GM10266 (cell line): Measurements from ENCODE around the gene ANO2.

Source experiments
- DNase-seq: peaks from one replicate; pipeline ENCODE4 v3.0.0; 2012; ENCODE audit errors: extremely low spot score
- CTCF ChIP-seq: IDR thresholded peaks from 2 replicates; pipeline ENCODE4 v1.5.1; 2012; ENCODE audit warnings: mild to moderate bottlenecking, low read depth; ENCODE audit not compliant: control insufficient read depth, insufficient read depth; ENCODE audit errors: missing control alignments

ANO2 gene

GRCh38 chr12:5581019-5581418, 364.0 kb downstream of the ANO2 start:
- TF ChIP-seq CTCF, result no peak
- DNase-seq, result no peak

- no peak for TF ChIP-seq CTCF
Measured at GRCh38 chr12:5578775-5579174, 366.3 kb downstream of the ANO2 start.

GRCh38 chr12:5577741-5578140, 367.3 kb downstream of the ANO2 start:
- TF ChIP-seq CTCF, result no peak
- no peak for DNase-seq

More at GRCh38 chr12:5578775-5579174, 366.3 kb downstream of the ANO2 start:
- no peak for DNase-seq

- TF ChIP-seq CTCF, result no peak
- no peak for DNase-seq
Measured at GRCh38 chr12:5577211-5577612, 367.8 kb downstream of the ANO2 start.

GRCh38 chr12:5575987-5576386, 369.1 kb downstream of the ANO2 start:
- TF ChIP-seq CTCF, result no peak
- no peak for DNase-seq

GRCh38 chr12:5575232-5575631, 369.8 kb downstream of the ANO2 start:
- no peak for TF ChIP-seq CTCF
- DNase-seq, result no peak

- DNase-seq, result no peak
- TF ChIP-seq CTCF, result no peak
Measured at GRCh38 chr12:5573390-5573789, 371.7 kb downstream of the ANO2 start.
